HCT116 (cell line): ENCODE data around the gene MTUS2. TPM values are rescaled to one million over a fixed set of nuclear protein-coding genes. Genes with fewer than 3 reads are reported as not detected.

Experiments used
- ATAC-seq: fragments of 200-7000 bp; cut with Tn5 transposase; 2 replicates; pipeline ENCODE4 v1.9.1; 2020; ENCODE audit warnings: mild to moderate bottlenecking, moderate library complexity
- BruUV-seq: library from RNA; stranded (reverse); fragments of 400-500 nt; replicated peaks from 2 replicates; lab custom pipeline; 2021; lab: Mats Ljungman, UMichigan
- CTCF ChIA-PET: fragments of 300-600 bp; sonication (Branson Sonifier 250); formaldehyde crosslinking; loops from one replicate; lab custom pipeline; 2021; ENCODE audit warnings: antibody characterized with exemption; lab: Charles Lee
- POLR2A ChIA-PET: fragments of 300-600, 350-600 bp; sonication (Branson Sonifier 250); formaldehyde crosslinking; loops from one replicate; lab custom pipeline; 2021; ENCODE audit warnings: antibody characterized with exemption; lab: Charles Lee
- RAD21 ChIA-PET, 2 experiments: fragments of 300-600 bp; sonication (Branson Sonifier 250); formaldehyde crosslinking; loops; one replicate each; lab custom pipeline; 2023; ENCODE audit warnings: low total read pairs in 2 of 2; ENCODE audit not compliant: uncharacterized antibody in 2 of 2, unreplicated experiment in 2 of 2, low non-redundant PET in 1 of 2; lab: Charles Lee
- DNase-seq: peaks from one replicate; pipeline ENCODE4 v3.0.0-alpha.2; 2010; ENCODE audit warnings: low read depth, low spot score
- H2AFZ ChIP-seq: fragments of 200-600 bp; shearing (Covaris generic), sonication (generic); 2 replicates; pipeline ENCODE4 v1.6.1; 2017; ENCODE audit warnings: low read depth, mixed run types, mixed read lengths, antibody characterized with exemption, low read length; ENCODE audit not compliant: poor library complexity, severe bottlenecking
- H3K27ac ChIP-seq: 2 replicates; pipeline ENCODE4 v1.5.1; 2012; ENCODE audit warnings: low read depth, low read length
- H3K27me3 ChIP-seq: fragments of 200-600 bp; sonication (generic); 2 replicates; pipeline ENCODE4 v1.6.1; 2016; ENCODE audit warnings: mixed run types, low read length, mixed read lengths; ENCODE audit not compliant: insufficient read depth
- H3K36me3 ChIP-seq, 2 experiments: fragments of 200-500 bp in 1 of 2; fragments of 200-600 bp in 1 of 2; sonication (Bioruptor generic) in 1 of 2; sonication (generic) in 1 of 2; 2 replicates each; pipeline versions ENCODE4 v1.5.1 to v1.6.1; 2014 to 2016; ENCODE audit warnings: low read length in 2 of 2, inconsistent platforms in 1 of 2, mixed read lengths in 1 of 2, mixed run types in 1 of 2; ENCODE audit not compliant: insufficient read depth in 2 of 2, control insufficient read depth in 1 of 2
- H3K4me1 ChIP-seq, 2 experiments: fragments of 200-600 bp in 1 of 2; sonication (generic) in 1 of 2; 2 replicates each; pipeline versions ENCODE4 v1.5.1 to v1.6.1; 2012 to 2017; ENCODE audit warnings: low read length in 2 of 2, inconsistent platforms in 1 of 2, mild to moderate bottlenecking in 1 of 2, mixed read lengths in 1 of 2, mixed run types in 1 of 2, moderate library complexity in 1 of 2; ENCODE audit not compliant: insufficient read depth in 2 of 2, control insufficient read depth in 1 of 2
- H3K4me2 ChIP-seq: fragments of 200-600 bp; sonication (generic); 2 replicates; pipeline ENCODE4 v1.6.1; 2017; ENCODE audit warnings: mixed run types, low read length, mixed read lengths
- H3K4me3 ChIP-seq, 2 experiments: fragments of 200-600 bp in 1 of 2; sonication (generic) in 1 of 2; replicated peaks in 1 of 2; 2 replicates each; pipeline ENCODE4 v1.5.1; 2011 to 2016; ENCODE audit warnings: low read length in 2 of 2, control low read depth in 1 of 2, low read depth in 1 of 2, mild to moderate bottlenecking in 1 of 2, mixed read lengths in 1 of 2, mixed run types in 1 of 2
- H3K79me2 ChIP-seq: fragments of 200-600 bp; sonication (generic); 2 replicates; pipeline ENCODE4 v1.6.1; 2017; ENCODE audit warnings: mild to moderate bottlenecking, mixed run types, low read length, moderate library complexity, mixed read lengths; ENCODE audit not compliant: insufficient read depth
- H3K9ac ChIP-seq: fragments of 200-600 bp; sonication (generic); 2 replicates; pipeline ENCODE4 v1.6.1; 2016; ENCODE audit warnings: low read length, mixed read lengths
- H3K9me2 ChIP-seq: fragments of 200-600 bp; sonication (generic), shearing (Covaris generic); 2 replicates; pipeline ENCODE4 v1.6.1; 2017; ENCODE audit warnings: mixed run types, mild to moderate bottlenecking, moderate library complexity; ENCODE audit not compliant: insufficient read depth
- H3K9me3 ChIP-seq, 2 experiments: fragments of 200-500 bp in 1 of 2; fragments of 200-600 bp in 1 of 2; sonication (Bioruptor generic) in 1 of 2; sonication (generic) in 1 of 2; 2 replicates each; pipeline ENCODE4 v1.6.1; 2014 to 2017; ENCODE audit warnings: low read length in 2 of 2, mixed read lengths in 2 of 2, inconsistent platforms in 1 of 2, low read depth in 1 of 2, mild to moderate bottlenecking in 1 of 2, mixed run types in 1 of 2, moderate library complexity in 1 of 2; ENCODE audit not compliant: control insufficient read depth in 1 of 2, insufficient read depth in 1 of 2
- H4K20me1 ChIP-seq: fragments of 200-600 bp; sonication (generic), shearing (Covaris generic); 2 replicates; pipeline ENCODE4 v1.6.1; 2017; ENCODE audit warnings: mixed run types, mild to moderate bottlenecking, moderate library complexity; ENCODE audit not compliant: insufficient read depth
- CEBPB ChIP-seq: IDR thresholded peaks from 2 replicates; pipeline ENCODE4 v1.6.1; 2012; ENCODE audit warnings: low read depth
- CTCF ChIP-seq, 3 experiments: fragments of 200-600 bp in 1 of 3; sonication (generic) in 1 of 3; IDR thresholded peaks in 2 of 3; conservative IDR thresholded peaks in 1 of 3; 2 replicates each; pipeline ENCODE4 v1.5.1; 2012 to 2017; ENCODE audit warnings: low read depth in 2 of 3, low read length in 2 of 3, antibody characterized with exemption in 1 of 3, borderline replicate concordance in 1 of 3, control low read depth in 1 of 3, mild to moderate bottlenecking in 1 of 3, mixed read lengths in 1 of 3, mixed run types in 1 of 3, moderate library complexity in 1 of 3; ENCODE audit not compliant: insufficient read depth in 1 of 3
- EGR1 ChIP-seq: IDR thresholded peaks from 2 replicates; pipeline ENCODE4 v1.6.1; 2012; ENCODE audit warnings: low read depth
- EZH2phosphoT487 ChIP-seq: fragments of 200-600 bp; IDR thresholded peaks from 2 replicates; pipeline ENCODE4 v1.6.1; 2018; ENCODE audit warnings: antibody characterized with exemption, borderline replicate concordance
- FOSL1 ChIP-seq: IDR thresholded peaks from 2 replicates; pipeline ENCODE4 v1.6.1; 2012; ENCODE audit warnings: low read depth
- JUND ChIP-seq: IDR thresholded peaks from 2 replicates; pipeline ENCODE4 v1.6.1; 2012
- POLR2A ChIP-seq: IDR thresholded peaks from 2 replicates; pipeline ENCODE4 v1.7.0; 2011; ENCODE audit warnings: borderline replicate concordance; ENCODE audit not compliant: insufficient read depth, insufficient read length; ENCODE audit errors: extremely low read depth
- RAD21 ChIP-seq: IDR thresholded peaks from 2 replicates; pipeline ENCODE4 v1.6.1; 2012; ENCODE audit warnings: low read depth, mild to moderate bottlenecking
- REST ChIP-seq: IDR thresholded peaks from 2 replicates; pipeline ENCODE4 v1.6.1; 2012; ENCODE audit warnings: low read depth
- SIN3A ChIP-seq: IDR thresholded peaks from 2 replicates; pipeline ENCODE4 v1.6.1; 2012; ENCODE audit warnings: low read depth
- SP1 ChIP-seq: IDR thresholded peaks from 2 replicates; pipeline ENCODE4 v1.6.1; 2012; ENCODE audit warnings: low read depth
- SRF ChIP-seq: IDR thresholded peaks from 2 replicates; pipeline ENCODE4 v1.6.1; 2012; ENCODE audit warnings: low read depth
- TCF7L2 ChIP-seq: IDR thresholded peaks from 2 replicates; pipeline ENCODE4 v1.7.0; 2011; ENCODE audit warnings: borderline replicate concordance, inconsistent platforms; ENCODE audit not compliant: insufficient read depth, insufficient read length; ENCODE audit errors: extremely low read depth
- YY1 ChIP-seq: IDR thresholded peaks from 2 replicates; pipeline ENCODE4 v1.6.1; 2011; ENCODE audit warnings: low read length, low read depth, moderate library complexity, mild to moderate bottlenecking; ENCODE audit not compliant: insufficient replicate concordance; ENCODE audit errors: extremely low read depth
- ZFX ChIP-seq: fragments of 450-650 bp; IDR thresholded peaks from 2 replicates; pipeline ENCODE4 v1.6.1; 2017
- ZNF274 ChIP-seq: fragments of 200-500 bp; sonication (Bioruptor generic); IDR thresholded peaks from 2 replicates; pipeline ENCODE4 v1.6.1; 2014; ENCODE audit warnings: mild to moderate bottlenecking, low read depth, low read length, inconsistent platforms
- intact Hi-C: fragments of 100-400 bp; cut with micrococcal nuclease; formaldehyde crosslinking; loops from 2 replicates; pipeline ENCODE4 v1.10.0; 2022
- total RNA-seq: library from RNA; stranded (reverse); gene quantifications from one replicate; pipeline ENCODE4 v1.2.1, GENCODE V29; 2021; ENCODE audit not compliant: unreplicated experiment
- TF ChIP-seq, protein P1 (sequence below): IDR thresholded peaks from 2 replicates; pipeline ENCODE4 v1.6.1; 2012
- TF ChIP-seq, protein P2 (sequence below): IDR thresholded peaks from 2 replicates; pipeline ENCODE4 v1.6.1; 2012

MTUS2 gene
- total RNA-seq, 1 experiment from 2014 or later: 0.02 TPM

- BruUV-seq: no TSS peak
- no peaks in the 10 kb centered on the region for H3K36me3 ChIP-seq
- H3K4me1 ChIP-seq: no peaks in the 10 kb centered on the region
- no peak overlapping the region for H3K9ac ChIP-seq
- no peak overlapping the region for H3K27ac ChIP-seq
- no peak for DNase-seq
- no peak overlapping the region for H2AFZ ChIP-seq
- H3K4me2 ChIP-seq: no peak overlapping the region
- no peak for ATAC-seq
- ChIA-PET POLR2A (no interaction called here), CTCF (interaction anchor here (0.7 to 3.8 kb wide), 5 partner anchors 11 to 235 kb away, joined by 3 to 26 read pairs (median 10); no protein-coding TSS in a partner anchor), RAD21 (interaction anchor here in 1 of 2 experiments (0.6 kb wide), 1 partner anchor 20 kb away, joined by 3 read pairs; no protein-coding TSS in a partner anchor)
- H3K9me3 ChIP-seq: no peaks in the 10 kb centered on the region
- no peaks in the 10 kb centered on the region for H3K9me2 ChIP-seq
- H3K79me2 ChIP-seq: no peaks in the 10 kb centered on the region
- H3K27me3 ChIP-seq: peaks cover 8% of the 10 kb centered on the region; the same call in 1 of the 2 replicates
- no peaks in the 10 kb centered on the region; the same call in 1 of the 2 replicates for H4K20me1 ChIP-seq
- intact Hi-C loops: no loop called here
- H3K4me3 ChIP-seq: no peak overlapping the region
- no peak for TF ChIP-seq POLR2A
- TF ChIP-seq EGR1: no peak
- TF ChIP-seq FOSL1: no peak
- no peak for TF ChIP-seq SIN3A
- TF ChIP-seq ZNF274: no peak
- TF ChIP-seq CEBPB: no peak
- no peak for TF ChIP-seq RAD21
- no peak for TF ChIP-seq YY1
- TF ChIP-seq, protein P1, sequence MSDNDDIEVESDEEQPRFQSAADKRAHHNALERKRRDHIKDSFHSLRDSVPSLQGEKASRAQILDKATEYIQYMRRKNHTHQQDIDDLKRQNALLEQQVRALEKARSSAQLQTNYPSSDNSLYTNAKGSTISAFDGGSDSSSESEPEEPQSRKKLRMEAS: no peak
- no peak for TF ChIP-seq JUND
- no peak for TF ChIP-seq SRF
- TF ChIP-seq TCF7L2: no peak
- TF ChIP-seq SP1: no peak
- no peak for TF ChIP-seq REST
- TF ChIP-seq ZFX: no peak
- no peak for TF ChIP-seq EZH2phosphoT487
- TF ChIP-seq, protein P2, sequence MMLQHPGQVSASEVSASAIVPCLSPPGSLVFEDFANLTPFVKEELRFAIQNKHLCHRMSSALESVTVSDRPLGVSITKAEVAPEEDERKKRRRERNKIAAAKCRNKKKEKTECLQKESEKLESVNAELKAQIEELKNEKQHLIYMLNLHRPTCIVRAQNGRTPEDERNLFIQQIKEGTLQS: no peak
- no peak for TF ChIP-seq CTCF (IDR thresholded peaks at IDR 0.05 in 2 of 3, conservative IDR thresholded peaks at IDR 0.05 in 1 of 3; ENCODE audit: borderline replicate concordance in 1 of 3, insufficient read depth in 1 of 3, low read depth in 2 of 3, low read length in 2 of 3)
Measured at GRCh38 chr13:29473166-29473565, 653.0 kb downstream of the MTUS2 start.
